Astrocyte (in vitro differentiated cells and primary cell): Measurements from ENCODE around the gene SRC. TPM values are rescaled to one million over a fixed set of nuclear protein-coding genes. Genes with fewer than 3 reads are reported as not detected.

ENCODE experiments used
- DNase-seq: peaks from one replicate; pipeline ENCODE4 v3.0.0-alpha.2; 2010; ENCODE audit warnings: low read depth
- FAIRE-seq: peaks from 2 replicates; lab custom pipeline; 2011; peaks lifted over from hg19 to GRCh38; lab: Jason Lieb, UNC
- H2AFZ ChIP-seq: 2 replicates; pipeline ENCODE4 v1.6.0; 2012; ENCODE audit warnings: low read depth, low read length, inconsistent platforms
- H3K27ac ChIP-seq: 2 replicates; pipeline ENCODE4 v1.5.1; 2011; ENCODE audit warnings: low read depth, low read length, inconsistent platforms
- H3K27me3 ChIP-seq: 2 replicates; pipeline ENCODE4 v1.6.0; 2011; ENCODE audit warnings: low read length, inconsistent platforms; ENCODE audit not compliant: insufficient read depth
- H3K36me3 ChIP-seq: 2 replicates; pipeline ENCODE4 v1.5.1; 2011; ENCODE audit warnings: low read length, inconsistent platforms; ENCODE audit not compliant: insufficient read depth
- H3K4me1 ChIP-seq: 2 replicates; pipeline ENCODE4 v1.5.1; 2011; ENCODE audit warnings: low read length, inconsistent platforms; ENCODE audit not compliant: insufficient read depth
- H3K4me2 ChIP-seq: 2 replicates; pipeline ENCODE4 v1.6.0; 2012; ENCODE audit warnings: low read length, inconsistent platforms
- H3K4me3 ChIP-seq: 2 replicates; pipeline ENCODE4 v1.5.1; 2011; ENCODE audit warnings: low read depth, mild to moderate bottlenecking, low read length, inconsistent platforms; ENCODE audit not compliant: insufficient read depth
- H3K79me2 ChIP-seq: 2 replicates; pipeline ENCODE4 v1.6.0; 2012; ENCODE audit warnings: mild to moderate bottlenecking, low read length, inconsistent platforms; ENCODE audit not compliant: insufficient read depth
- H3K9ac ChIP-seq: 2 replicates; pipeline ENCODE4 v1.6.0; 2012; ENCODE audit warnings: mild to moderate bottlenecking, low read length, inconsistent platforms
- H3K9me3 ChIP-seq: 2 replicates; pipeline ENCODE4 v1.5.1; 2012; ENCODE audit warnings: low read depth, mild to moderate bottlenecking, low read length, inconsistent platforms; ENCODE audit not compliant: insufficient read depth
- H4K20me1 ChIP-seq: 2 replicates; pipeline ENCODE4 v1.6.0; 2012; ENCODE audit warnings: low read length, inconsistent platforms; ENCODE audit not compliant: insufficient read depth
- H3K27ac Mint-ChIP-seq: one replicate; pipeline ENCODE4 v1.8.0; 2021; ENCODE audit warnings: mild to moderate bottlenecking, mixed read lengths; ENCODE audit not compliant: unreplicated experiment
- H3K27me3 Mint-ChIP-seq: one replicate; pipeline ENCODE4 v1.8.0; 2021; ENCODE audit warnings: low read depth, mixed read lengths; ENCODE audit not compliant: unreplicated experiment
- H3K36me3 Mint-ChIP-seq: one replicate; pipeline ENCODE4 v1.8.0; 2021; ENCODE audit warnings: low read depth, mixed read lengths; ENCODE audit not compliant: unreplicated experiment
- H3K4me1 Mint-ChIP-seq: one replicate; pipeline ENCODE4 v1.8.0; 2021; ENCODE audit warnings: low read depth, mixed read lengths; ENCODE audit not compliant: unreplicated experiment
- H3K4me3 Mint-ChIP-seq: one replicate; pipeline ENCODE4 v1.8.0; 2021; ENCODE audit warnings: mild to moderate bottlenecking, moderate library complexity, mixed read lengths; ENCODE audit not compliant: unreplicated experiment
- H3K9me3 Mint-ChIP-seq: one replicate; pipeline ENCODE4 v1.8.0; 2021; ENCODE audit warnings: mild to moderate bottlenecking, mixed read lengths; ENCODE audit not compliant: unreplicated experiment
- EZH2 ChIP-seq: IDR thresholded peaks from 2 replicates; pipeline ENCODE4 v1.6.1; 2012; ENCODE audit warnings: mild to moderate bottlenecking, low read length, inconsistent platforms; ENCODE audit not compliant: insufficient read depth
- total RNA-seq: library from RNA; stranded (reverse); gene quantifications from 2 replicates; pipeline ENCODE4 v1.2.1, GENCODE V29; 2021
- TF ChIP-seq, protein P1 (sequence below): IDR thresholded peaks from 2 replicates; pipeline ENCODE4 v1.5.1; 2011; ENCODE audit warnings: low read depth, mild to moderate bottlenecking, inconsistent platforms, low read length, moderate library complexity; ENCODE audit not compliant: insufficient read depth

The SRC gene
- total RNA-seq, 1 donor from 2014 or later = 33.4 TPM

- H3K4me3 ChIP-seq = no peak overlapping the region
- H3K9ac ChIP-seq = no peak overlapping the region
- H4K20me1 ChIP-seq = peaks cover 24% of the 10 kb centered on the region
- TF ChIP-seq EZH2 = no peak
- TF ChIP-seq, protein P1, sequence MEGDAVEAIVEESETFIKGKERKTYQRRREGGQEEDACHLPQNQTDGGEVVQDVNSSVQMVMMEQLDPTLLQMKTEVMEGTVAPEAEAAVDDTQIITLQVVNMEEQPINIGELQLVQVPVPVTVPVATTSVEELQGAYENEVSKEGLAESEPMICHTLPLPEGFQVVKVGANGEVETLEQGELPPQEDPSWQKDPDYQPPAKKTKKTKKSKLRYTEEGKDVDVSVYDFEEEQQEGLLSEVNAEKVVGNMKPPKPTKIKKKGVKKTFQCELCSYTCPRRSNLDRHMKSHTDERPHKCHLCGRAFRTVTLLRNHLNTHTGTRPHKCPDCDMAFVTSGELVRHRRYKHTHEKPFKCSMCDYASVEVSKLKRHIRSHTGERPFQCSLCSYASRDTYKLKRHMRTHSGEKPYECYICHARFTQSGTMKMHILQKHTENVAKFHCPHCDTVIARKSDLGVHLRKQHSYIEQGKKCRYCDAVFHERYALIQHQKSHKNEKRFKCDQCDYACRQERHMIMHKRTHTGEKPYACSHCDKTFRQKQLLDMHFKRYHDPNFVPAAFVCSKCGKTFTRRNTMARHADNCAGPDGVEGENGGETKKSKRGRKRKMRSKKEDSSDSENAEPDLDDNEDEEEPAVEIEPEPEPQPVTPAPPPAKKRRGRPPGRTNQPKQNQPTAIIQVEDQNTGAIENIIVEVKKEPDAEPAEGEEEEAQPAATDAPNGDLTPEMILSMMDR = no peak
- no peak for FAIRE-seq
- H3K4me1 Mint-ChIP-seq = no peaks in the 10 kb centered on the region
- peaks cover 69% of the 10 kb centered on the region for H3K79me2 ChIP-seq
- H3K4me2 ChIP-seq = no peak overlapping the region
- no peaks in the 10 kb centered on the region for H3K9me3 Mint-ChIP-seq
- no peak overlapping the region for H3K4me3 Mint-ChIP-seq
- H3K4me1 ChIP-seq = peaks cover 5% of the 10 kb centered on the region
- H3K27ac Mint-ChIP-seq = no peak overlapping the region
- no peaks in the 10 kb centered on the region for H3K9me3 ChIP-seq
- no peak for DNase-seq
- peaks cover 18% of the 10 kb centered on the region for H3K36me3 ChIP-seq
- H2AFZ ChIP-seq = no peak overlapping the region
- peaks cover 30% of the 10 kb centered on the region for H3K36me3 Mint-ChIP-seq
- H3K27me3 ChIP-seq = no peaks in the 10 kb centered on the region
- no peak overlapping the region for H3K27ac ChIP-seq
- H3K27me3 Mint-ChIP-seq = no peaks in the 10 kb centered on the region
These were observed 43.0 kb upstream of the SRC start for GRCh38 chr20:37302981-37303380.

GRCh38 chr20:37303637-37304036 is 42.3 kb upstream of the SRC start:
- Histone ChIP-seq H2AFZ (no peak overlapping the region), H3K27me3 (no peaks in the 10 kb centered on the region), H3K9me3 (no peaks in the 10 kb centered on the region), H3K4me1 (peaks cover 5% of the 10 kb centered on the region), H3K27ac (no peak overlapping the region), H3K36me3 (peaks cover 18% of the 10 kb centered on the region), H3K79me2 (peaks cover 69% of the 10 kb centered on the region), H3K4me2 (no peak overlapping the region), H3K9ac (no peak overlapping the region), H4K20me1 (peaks cover 30% of the 10 kb centered on the region), H3K4me3 (no peak overlapping the region)
- Mint-ChIP-seq H3K9me3 (no peaks in the 10 kb centered on the region), H3K27ac (no peak overlapping the region), H3K27me3 (no peaks in the 10 kb centered on the region), H3K4me3 (no peak overlapping the region), H3K4me1 (no peaks in the 10 kb centered on the region), H3K36me3 (peaks cover 33% of the 10 kb centered on the region)
- DNase-seq (no peak), FAIRE-seq (no peak)
- TF ChIP-seq, protein P1 = no peak
- no peak for TF ChIP-seq EZH2

DNA sequence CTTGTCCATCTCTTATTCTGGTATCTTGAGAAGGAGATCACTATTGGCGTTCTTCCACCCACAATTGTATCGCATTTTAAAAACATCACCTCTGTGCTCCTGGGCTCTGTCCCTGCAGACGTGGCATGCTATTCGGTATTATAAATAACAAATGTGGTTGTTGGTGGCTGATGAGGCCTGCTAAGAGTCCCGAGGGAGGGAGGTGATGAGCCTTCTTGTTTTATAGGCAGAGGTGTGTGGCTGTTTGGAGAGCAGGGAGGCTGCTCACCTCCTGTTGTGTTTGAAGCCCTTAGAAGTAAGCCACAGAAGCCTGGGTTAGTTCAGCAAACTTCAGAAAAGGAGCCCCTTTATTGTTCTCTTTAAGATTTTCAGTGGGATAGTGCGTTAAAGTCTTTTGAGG is 40.9 kb upstream of the SRC start:
- Histone ChIP-seq H2AFZ (no peak overlapping the region), H3K27me3 (no peaks in the 10 kb centered on the region), H3K36me3 (peaks cover 14% of the 10 kb centered on the region), H3K9me3 (no peaks in the 10 kb centered on the region), H3K4me1 (no peaks in the 10 kb centered on the region), H3K79me2 (peaks cover 69% of the 10 kb centered on the region), H3K4me2 (no peak overlapping the region), H3K4me3 (no peak overlapping the region), H3K9ac (no peak overlapping the region), H3K27ac (no peak overlapping the region), H4K20me1 (peaks cover 40% of the 10 kb centered on the region)
- H3K27me3 Mint-ChIP-seq = no peaks in the 10 kb centered on the region
- H3K36me3 Mint-ChIP-seq = peaks cover 39% of the 10 kb centered on the region
- no peak overlapping the region for H3K4me3 Mint-ChIP-seq
- H3K27ac Mint-ChIP-seq = no peak overlapping the region
- FAIRE-seq (no peak), DNase-seq (no peak)
- TF ChIP-seq, protein P1 = no peak
- no peak for TF ChIP-seq EZH2
- H3K9me3 Mint-ChIP-seq = no peaks in the 10 kb centered on the region
- no peaks in the 10 kb centered on the region for H3K4me1 Mint-ChIP-seq
